HG02938 (cell line): ENCODE results near the gene LRIG2.
"Not testable (repeated sequence)": the region's sequence is repeated elsewhere in the genome, so short reads cannot be mapped to it uniquely, and the experiment has no call there.

ENCODE experiments used
- ATAC-seq: cut with Tn5 transposase; IDR thresholded peaks from one replicate; pipeline ENCODE4 v1.9.1; 2021; ENCODE audit warnings: mild to moderate bottlenecking, moderate library complexity; ENCODE audit not compliant: unreplicated experiment

Gene LRIG2, protein sequence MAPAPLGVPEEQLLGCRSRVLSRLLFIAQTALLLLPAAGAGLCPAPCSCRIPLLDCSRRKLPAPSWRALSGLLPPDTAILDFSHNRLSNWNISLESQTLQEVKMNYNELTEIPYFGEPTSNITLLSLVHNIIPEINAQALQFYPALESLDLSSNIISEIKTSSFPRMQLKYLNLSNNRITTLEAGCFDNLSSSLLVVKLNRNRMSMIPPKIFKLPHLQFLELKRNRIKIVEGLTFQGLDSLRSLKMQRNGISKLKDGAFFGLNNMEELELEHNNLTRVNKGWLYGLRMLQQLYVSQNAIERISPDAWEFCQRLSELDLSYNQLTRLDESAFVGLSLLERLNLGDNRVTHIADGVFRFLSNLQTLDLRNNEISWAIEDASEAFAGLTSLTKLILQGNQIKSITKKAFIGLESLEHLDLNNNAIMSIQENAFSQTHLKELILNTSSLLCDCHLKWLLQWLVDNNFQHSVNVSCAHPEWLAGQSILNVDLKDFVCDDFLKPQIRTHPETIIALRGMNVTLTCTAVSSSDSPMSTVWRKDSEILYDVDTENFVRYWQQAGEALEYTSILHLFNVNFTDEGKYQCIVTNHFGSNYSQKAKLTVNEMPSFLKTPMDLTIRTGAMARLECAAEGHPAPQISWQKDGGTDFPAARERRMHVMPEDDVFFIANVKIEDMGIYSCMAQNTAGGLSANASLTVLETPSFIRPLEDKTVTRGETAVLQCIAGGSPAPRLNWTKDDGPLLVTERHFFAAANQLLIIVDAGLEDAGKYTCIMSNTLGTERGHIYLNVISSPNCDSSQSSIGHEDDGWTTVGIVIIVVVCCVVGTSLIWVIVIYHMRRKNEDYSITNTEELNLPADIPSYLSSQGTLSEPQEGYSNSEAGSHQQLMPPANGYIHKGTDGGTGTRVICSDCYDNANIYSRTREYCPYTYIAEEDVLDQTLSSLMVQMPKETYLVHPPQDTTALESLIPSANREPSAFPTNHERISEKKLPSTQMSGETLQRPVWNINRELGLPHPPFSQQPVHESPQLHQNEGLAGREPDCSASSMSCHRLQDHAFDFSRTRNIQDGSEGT

DNA sequence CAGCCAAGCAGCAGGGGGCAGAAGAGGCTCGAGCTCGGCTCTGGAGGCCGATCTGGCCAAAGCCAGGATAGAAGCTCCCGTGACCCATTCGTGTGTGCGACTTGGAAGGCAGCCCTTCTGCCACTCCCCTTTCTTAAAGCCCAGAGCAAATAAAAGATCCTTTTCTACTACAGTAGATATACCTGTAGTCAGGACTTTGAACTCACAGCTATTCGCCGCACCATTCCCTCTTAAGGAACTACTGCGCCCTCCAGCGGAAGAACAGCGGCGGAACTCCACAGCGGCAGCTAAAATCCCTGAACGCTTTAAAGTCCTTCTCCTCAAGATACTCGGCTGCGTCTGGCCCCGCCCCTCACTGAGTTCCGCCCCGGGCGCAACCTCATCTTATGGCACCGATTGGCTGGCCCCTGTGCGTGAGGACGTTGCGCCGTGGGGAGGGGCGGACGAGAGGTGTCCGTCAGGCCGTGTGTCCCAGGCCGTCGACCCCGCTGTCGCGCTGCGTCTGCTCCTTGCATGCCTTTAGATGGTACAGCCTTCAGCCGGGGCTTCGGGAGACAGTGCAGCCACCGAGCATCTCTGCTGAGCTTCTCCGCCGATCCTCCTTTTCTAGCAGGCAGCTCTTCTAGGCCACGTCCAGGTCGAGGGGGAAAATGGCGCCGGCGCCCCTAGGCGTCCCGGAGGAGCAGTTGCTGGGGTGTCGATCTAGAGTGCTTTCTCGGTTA, at the start of gene LRIG2:
Gene LRIG2, plus strand, starts transcription at position 442 of the 722 bp plus-strand sequence. Its CDS starts 209 bp downstream, at position 651.
- ATAC-seq = peak; percentile 94

DNA sequence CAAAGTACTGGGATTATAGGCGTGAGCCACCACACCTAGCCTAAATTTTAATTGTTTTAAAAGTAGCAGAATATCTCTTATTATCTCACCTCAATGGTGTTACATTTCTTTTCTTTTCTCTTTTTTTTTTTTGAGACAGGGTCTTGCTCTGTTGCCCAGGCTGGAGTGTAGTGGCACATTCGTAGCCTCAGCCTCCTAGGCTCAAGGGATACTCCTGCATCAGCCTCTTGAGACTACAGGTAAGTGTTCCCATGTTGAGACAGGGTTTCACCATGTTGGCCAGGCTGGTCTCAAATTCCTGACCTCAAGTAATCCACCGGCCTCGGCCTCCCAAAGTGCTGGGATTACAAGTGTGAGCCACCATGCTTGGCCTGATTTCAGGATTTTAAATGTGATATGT, 49.7 kb upstream of the LRIG2 start:
- not testable (repeated sequence) for ATAC-seq

DNA sequence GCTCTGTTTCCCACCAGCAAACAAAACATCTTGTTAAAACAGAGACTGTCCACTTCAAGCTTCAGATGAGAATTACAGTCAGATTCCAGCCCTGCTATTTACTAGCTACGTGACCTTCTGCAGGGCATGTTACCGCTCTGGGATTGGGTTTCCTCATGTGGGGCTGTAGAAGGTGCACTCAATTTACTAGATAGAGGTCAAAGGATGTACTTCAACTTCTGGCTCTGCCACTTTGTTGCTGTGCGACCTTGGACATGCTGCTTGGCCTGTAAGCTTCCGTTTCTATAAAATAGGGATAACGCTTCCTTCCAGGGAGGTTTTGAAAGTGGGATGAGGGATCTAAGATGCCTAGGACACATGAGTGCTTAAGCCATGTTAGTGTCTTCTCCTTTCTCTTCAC, 46.0 kb upstream of the LRIG2 start:
- no peak for ATAC-seq

DNA sequence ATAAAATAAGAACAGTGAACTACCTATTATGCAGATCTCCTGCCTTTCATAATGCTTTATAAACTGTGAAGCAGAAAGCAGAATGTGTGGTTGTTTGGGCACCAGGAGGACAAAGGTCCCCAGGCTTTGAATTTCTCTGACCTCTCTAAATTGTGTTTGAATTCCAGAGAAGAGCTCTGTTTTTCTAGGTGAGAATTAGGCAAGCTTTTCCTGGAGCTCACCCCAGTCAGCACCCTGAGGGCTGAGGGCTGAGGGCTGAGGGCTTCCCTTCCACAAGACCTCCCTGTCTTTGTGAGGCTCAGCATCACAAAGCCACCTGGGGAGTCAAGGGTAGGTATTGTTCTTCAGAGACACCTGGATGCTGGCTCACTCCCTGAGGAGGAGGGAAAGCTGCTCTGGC, 45.5 kb upstream of the LRIG2 start:
- ATAC-seq = no peak

DNA sequence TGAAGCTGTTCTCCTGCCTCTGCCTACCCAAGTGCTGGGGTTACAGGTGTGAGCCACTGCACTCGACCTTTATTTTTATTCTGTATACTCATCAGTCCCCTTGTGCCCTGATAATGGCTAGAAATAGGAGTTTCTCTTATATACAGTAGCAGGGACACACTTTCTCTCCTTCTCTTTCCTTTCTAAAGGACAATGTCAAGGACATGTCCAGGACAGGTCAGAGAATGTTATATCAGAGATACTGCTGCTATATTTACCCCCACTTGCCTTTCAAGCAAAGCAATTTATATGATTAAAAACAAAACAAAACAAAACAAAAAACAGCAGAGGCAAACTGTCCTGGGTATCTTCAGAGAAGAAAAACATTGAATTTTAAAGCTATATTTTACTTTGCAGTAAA, 43.2 kb upstream of the LRIG2 start:
- no peak for ATAC-seq

DNA sequence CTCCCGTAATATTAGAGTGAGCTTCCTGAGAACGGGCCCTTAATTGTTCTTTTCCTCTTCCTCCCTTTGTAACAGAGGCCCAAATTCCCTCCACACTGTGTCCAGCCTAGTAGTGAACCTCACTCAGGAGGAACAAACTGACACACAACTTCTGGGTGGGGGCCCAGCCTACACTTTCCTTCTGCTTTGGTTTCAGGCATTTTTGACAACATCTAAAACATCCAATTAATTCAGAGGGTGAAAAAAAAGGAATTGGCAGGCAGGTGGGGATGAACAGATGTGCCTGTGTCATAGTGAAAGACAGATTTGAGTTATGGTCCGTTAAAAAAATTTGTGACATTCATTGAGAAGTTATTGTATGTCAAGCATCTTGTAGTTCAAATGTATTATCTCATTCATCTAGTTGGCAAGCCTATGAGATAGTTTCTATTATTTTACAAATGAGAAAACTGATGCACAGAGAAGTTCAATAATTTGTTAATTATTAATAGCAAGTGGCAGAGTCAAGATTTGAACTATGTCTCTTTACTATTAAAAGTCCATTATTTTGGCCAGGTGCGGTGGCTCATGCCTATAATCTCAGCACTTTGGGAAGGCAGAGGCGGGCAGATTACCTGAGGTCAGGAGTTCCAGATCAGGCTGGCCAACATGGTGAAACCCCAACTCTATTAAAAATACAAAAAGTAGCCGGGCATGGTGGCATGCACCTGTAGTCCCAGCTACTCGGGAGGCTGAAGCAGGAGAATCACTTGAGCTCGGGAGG, 41.6 kb upstream of the LRIG2 start:
- ATAC-seq = no peak

DNA sequence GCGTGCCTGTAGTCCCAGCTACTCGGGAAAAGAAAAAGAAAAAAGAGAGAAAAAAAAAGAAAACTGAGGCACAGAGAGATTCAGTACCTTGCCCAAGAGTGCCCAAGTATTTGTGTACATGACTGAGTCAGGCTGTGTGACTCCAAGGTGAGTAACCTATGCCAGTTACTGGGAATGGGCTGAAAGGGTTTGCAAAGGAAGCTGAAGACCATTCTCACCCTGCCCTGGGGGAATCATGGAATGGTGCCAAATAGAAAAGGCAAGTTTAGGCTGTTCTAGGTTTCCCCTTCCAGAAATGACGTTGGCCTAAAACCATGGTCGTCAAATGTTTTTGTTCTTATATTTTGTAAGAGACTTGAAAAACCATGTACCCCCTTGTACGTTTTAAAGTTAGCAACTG, 37.9 kb upstream of the LRIG2 start:
- no peak for ATAC-seq

DNA sequence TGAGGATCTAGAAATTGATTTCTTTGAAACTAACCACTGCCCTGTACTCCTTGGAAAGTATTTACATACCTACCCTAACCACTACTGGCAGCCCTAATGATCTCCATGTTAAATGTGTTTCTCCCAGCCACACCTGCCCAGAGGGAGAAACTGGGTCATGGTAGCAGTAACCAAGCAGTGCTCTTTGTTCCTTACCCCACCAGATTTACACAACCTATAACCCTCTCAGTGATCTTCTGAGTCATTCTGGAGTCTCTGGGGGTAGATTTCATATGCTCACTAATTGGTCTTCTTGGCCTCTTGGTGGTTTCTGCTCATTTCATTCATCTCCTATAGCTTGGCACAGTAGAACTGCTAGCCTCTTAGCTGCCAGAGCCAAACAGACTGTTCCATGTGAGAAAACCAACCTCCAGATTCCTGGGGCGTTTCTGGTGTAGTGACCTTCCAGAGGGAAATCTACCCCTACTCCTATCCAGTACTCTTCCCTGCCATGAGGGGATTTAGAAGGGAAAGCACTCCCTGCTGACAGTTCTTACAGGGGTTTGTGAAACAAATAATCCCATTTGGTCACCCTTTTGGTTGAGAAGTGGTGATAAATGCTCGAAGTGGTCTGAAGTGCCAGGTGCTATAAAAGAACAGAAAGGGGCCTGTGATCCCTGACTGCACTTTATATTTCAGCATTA, 36.2 kb upstream of the LRIG2 start:
- peak; percentile 73 for ATAC-seq

DNA sequence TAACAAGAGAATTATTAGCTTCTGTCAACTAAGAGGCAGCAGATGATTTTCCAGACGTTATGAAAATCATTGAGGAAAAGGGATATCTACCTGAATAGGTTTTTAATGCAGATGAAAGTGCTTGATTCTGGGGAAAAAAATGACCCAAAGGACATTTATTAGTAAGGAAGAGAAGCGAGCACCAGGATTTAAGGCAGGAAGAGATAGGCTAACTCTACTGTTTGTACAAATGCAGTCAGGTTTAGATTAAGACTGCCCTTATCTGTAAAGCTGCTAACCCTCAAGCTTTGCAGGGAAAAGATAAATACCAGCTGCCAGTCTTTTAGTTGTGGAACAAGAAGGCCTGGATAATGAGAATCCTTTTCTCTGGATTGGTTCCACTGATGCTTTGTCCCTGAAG, 33.0 kb upstream of the LRIG2 start:
- ATAC-seq = no peak

DNA sequence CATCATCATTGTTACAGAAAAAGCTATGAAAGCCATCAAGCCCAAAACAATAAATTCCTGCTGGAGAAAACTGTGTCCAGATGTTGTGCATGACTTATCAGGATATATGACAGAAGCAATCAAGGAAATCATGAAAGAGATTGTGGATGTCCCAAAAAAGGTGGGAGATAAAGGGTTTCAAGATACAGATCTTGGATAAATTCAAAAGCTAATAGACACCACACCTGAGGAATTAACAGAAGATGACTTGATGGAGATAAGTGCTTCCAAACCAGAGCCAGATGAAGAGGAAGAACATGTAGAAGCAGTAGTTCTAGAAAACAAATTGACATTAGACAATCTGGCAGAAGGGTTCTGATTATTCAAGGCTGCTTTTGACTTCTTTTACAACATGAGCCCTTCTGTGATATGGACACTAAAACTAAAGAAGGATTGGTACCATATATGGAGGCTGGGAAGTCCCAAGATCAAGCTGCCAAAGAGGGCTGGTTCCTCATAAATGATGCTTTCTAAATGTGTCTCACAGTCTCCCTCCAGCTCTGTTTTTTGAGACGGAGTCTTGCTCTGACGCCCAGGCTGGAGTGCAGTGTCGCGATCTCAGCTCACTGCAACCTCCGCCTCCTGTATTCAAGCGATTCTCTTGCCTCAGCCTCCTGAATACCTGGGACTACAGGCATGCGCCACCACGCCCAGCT, 32.1 kb upstream of the LRIG2 start:
- ATAC-seq = no peak

DNA sequence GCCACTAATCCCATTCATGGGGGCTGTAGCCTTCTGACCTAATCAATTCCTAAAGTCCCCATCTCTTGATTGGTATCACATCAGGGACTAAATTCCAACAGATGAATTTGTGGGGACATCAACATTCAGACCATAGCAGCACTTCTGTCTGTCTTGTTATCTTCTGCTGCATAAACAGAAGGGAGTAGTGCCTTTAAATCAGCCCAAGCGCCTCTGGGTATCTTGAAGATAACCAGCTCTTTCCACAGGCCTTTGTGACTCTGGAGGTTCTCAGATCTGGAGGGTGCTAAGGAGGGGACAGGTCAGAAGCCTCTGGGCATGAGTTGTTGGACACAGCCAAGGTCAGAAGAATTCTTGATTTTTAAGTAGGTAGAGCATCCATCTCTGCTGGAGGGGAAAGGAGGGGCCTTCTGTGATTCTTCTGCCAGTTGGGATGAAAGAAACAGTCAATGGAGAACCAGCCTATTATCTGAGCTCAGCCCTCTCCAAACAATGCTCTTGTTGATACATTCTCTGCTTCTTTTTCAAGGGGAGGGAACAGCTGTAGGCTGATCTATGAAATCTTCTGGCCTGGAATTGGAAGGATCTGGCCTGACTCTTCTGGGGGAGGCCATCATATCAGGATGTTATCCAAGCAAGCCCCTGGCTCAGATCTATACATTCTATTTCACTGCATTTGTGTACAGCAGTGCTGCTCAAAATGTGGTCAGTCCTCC, 31.3 kb upstream of the LRIG2 start:
- no peak for ATAC-seq

DNA sequence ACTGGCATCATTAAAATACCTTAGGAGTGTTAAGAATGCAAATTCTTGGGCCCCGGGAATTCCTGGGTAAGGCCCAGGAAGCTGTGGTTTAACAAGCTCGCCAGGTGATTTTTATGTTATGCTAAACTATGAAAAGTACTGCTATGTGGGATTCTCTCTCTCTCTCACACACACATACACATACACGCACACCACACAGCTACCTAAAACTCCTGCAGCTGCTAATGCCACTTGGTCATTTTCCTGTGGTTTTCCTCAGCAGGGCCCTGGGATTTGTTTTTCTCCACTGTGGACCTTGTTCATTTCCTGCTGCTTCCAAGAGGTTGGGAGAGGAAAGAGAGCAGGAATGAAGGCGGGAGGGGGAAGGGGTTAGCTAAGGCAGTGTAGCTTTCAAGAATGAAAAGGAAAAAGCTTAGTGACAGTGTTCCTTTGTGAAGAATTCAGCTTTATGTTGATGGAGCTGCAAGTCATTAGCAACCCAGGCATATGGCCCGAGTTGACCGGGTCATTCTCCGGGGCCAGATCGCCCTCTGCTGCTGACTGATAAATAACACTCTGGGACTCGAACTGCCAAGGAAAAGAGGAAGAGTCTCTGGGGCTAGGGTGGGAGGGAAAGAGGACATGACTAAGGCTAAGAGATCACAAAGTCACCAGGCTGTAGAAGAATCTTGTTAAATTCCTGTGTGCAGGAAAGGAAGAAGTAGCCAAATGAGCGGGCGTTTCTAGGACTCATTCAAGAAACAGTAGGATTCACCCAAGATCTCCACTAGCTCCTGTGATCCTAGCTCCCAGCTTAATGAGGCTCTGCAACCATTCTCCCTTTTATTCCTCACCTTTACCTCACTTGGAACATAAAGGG, 30.5 kb upstream of the LRIG2 start:
- ATAC-seq = peak; percentile 67

DNA sequence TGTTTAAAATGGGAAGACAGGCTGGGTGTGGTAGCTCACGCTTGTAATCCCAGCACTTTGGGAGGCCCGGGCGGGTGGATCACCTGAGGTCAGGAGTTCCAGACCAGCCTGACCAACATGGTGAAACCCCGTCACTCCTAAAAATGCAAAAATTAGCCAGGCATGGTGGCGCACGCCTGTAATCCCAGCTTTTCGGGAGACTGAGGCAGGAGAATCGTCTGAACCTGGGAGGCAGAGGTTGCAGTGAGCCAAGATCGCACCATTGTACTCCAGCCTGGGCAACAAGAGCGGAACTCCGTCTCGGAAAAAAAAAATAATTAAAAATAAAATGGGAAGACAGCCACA, 29.9 kb upstream of the LRIG2 start:
- not testable (repeated sequence) for ATAC-seq

DNA sequence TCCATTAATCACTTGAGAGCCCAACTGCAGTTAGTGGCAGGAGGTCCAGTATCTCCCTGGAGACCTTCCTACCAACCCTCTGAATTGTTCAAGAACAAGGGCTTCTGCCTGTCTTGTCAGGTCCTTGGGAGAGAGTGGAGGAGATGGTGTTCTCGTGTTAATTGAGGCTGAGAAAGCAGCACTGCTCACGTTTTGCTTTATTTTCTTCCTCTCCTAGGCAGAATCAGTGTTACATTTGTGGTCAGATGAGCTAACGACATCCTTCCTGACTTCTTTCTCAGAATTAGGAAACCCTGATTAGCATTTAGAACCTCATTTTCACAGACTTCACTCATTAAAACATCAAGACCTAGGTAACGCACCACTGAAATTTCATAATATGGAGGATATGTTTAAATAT, 26.4 kb upstream of the LRIG2 start:
- ATAC-seq = no peak

DNA sequence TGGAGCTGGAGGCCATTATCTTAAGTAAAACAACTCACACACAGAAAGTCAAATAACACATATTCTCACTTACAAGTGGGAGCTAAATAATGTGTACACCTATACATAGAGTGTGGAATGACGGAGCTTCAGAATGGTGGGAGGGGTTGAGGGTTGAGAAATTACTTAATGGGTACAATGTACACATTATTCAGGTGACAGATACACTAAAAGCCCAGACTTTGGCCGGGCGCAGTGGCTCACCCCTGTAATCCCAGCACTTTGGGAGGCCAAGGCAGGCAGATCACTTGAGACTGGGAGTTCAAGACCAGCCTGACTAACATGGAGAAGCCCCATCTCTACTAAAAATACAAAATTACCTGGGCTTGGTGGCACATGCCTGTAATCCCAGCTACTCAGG, 24.9 kb upstream of the LRIG2 start:
- no peak for ATAC-seq

DNA sequence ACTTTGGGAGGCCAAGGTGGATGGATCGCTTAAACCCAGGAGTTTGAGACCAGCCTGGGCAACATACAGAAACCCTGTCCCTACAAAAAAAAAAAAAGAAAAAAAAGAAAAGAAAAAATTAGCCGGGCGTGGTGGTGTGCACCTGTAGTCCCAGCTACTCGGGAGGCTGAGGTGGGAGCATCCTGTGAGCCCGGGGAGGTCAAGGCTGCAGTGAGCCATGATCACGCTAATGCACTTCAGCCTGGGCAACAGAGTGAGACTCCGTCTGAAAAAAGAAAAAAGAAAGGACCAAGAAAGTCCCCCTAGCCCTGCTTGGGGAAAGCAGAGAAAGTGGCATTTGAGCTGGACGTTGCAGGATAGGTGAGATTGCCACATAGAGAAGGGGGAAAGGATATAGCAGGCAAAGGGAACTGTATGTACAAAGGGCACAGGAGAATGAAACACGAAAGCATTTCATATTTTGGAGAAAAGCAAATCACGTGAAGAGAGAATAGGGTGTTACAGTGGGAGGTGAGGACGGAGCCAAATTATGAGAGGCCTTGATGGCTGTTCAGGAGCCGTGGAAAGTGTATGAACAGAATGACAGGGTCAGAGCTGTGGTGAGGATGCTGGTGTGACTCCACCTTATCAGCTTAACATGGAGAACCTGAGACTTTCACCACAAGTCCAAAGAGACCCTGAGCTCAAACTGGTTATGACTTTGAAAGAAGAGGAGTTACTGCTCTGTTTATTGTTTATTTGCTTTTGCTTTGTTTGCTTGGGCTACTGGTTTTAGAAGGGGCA, 19.5 kb upstream of the LRIG2 start:
- no peak for ATAC-seq

DNA sequence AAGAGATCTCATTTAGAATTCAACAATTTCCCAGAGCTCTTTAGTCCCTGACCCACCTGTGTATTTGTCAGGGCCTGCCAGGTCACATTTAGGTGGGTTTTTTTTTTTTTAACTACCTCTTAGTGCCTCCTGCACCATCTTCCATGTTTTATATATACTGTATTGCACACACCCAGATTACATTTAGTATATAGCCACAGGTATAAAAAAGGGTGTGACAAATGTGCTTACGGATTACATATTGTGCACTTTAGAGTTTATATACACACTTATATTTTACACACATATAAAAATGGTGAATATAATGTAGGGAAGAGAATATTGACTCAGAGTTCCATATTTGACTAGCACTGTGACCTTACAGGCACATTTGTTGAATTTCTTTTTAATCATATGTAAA, 17.4 kb upstream of the LRIG2 start:
- no peak for ATAC-seq
